HG02759 (cell line): ENCODE measurements around the gene IDH1.
"Not testable (repeated sequence)": the region's sequence is repeated elsewhere in the genome, so short reads cannot be mapped to it uniquely, and the experiment has no call there.

Experiments used
- ATAC-seq: cut with Tn5 transposase; IDR thresholded peaks from one replicate; pipeline ENCODE4 v1.9.1; 2021; ENCODE audit warnings: mild to moderate bottlenecking, moderate library complexity; ENCODE audit not compliant: unreplicated experiment

IDH1 gene

GRCh38 chr2:208222351-208222750, 32.5 kb downstream of the IDH1 start:
- no peak for ATAC-seq

- ATAC-seq, result not testable (repeated sequence)
These were observed 33.0 kb downstream of the IDH1 start for GRCh38 chr2:208221873-208222272.

- ATAC-seq, result no peak
These were observed 44.0 kb downstream of the IDH1 start for GRCh38 chr2:208210688-208211451.

- no peak for ATAC-seq
These were observed 46.4 kb downstream of the IDH1 start for GRCh38 chr2:208208335-208209085.

GRCh38 chr2:208207769-208208168, 47.1 kb downstream of the IDH1 start:
- no peak for ATAC-seq

- ATAC-seq, result no peak
These were observed 50.7 kb downstream of the IDH1 start for GRCh38 chr2:208204166-208204565.

- ATAC-seq, result no peak
These were observed 59.3 kb downstream of the IDH1 start for GRCh38 chr2:208195531-208195930.

- ATAC-seq, result no peak
These were observed 62.1 kb downstream of the IDH1 start for GRCh38 chr2:208192611-208193236.

- ATAC-seq, result no peak
These were observed 64.9 kb downstream of the IDH1 start, which contains the start of gene C2orf80 for GRCh38 chr2:208189810-208190503. TSS of gene C2orf80 (minus strand) at chr2:208190030. CDS start at chr2:208186986, 3,044 bp downstream.

GRCh38 chr2:208189069-208189809, 65.6 kb downstream of the IDH1 start:
- ATAC-seq, result no peak

- no peak for ATAC-seq
These were observed 68.0 kb downstream of the IDH1 start for GRCh38 chr2:208186893-208187292.

GRCh38 chr2:208186465-208186864, 68.4 kb downstream of the IDH1 start:
- no peak for ATAC-seq
